Measurements from ENCODE around the gene GSDMA. TPM values are rescaled to one million over a fixed set of nuclear protein-coding genes. Genes with fewer than 3 reads are reported as not detected.

GSDMA gene
- total RNA-seq, 1 experiment from 2014 or later: 0.55 TPM

GRCh38 chr17:39923836-39924690 is 38.7 kb upstream of the GSDMA start:
- Histone ChIP-seq H3K4me2 (no peak overlapping the region), H3K27me3 (ENCODE audit: insufficient read depth, low read depth) (no peaks in the 10 kb centered on the region), H3K4me1 (replicated peaks; ENCODE audit: insufficient read depth) (peaks cover 25% of the 10 kb centered on the region), H3K79me2 (ENCODE audit: low read depth) (peaks cover 25% of the 10 kb centered on the region), H3K27ac (no peak overlapping the region), H2AFZ (no peak overlapping the region), H3K9me3 (ENCODE audit: insufficient read depth, low read depth) (no peaks in the 10 kb centered on the region), H3K4me3 (no peak overlapping the region), H3K36me3 (ENCODE audit: low read depth) (no peaks in the 10 kb centered on the region), H3K9me2 (ENCODE audit: insufficient read depth) (no peaks in the 10 kb centered on the region), H4K20me1 (ENCODE audit: insufficient read depth) (peaks cover 10% of the 10 kb centered on the region; the same call in 1 of the 2 replicates), H3F3A (ENCODE audit: insufficient read depth, low read depth) (peaks cover 12% of the 10 kb centered on the region)
- intact Hi-C loops (cut with micrococcal nuclease; ENCODE audit: unreplicated experiment): loop anchor here (10.0 kb wide), 1 partner anchor 169 kb away; no protein-coding TSS in a partner anchor
- CTCF ChIA-PET: no interaction called here
- DNase-seq: no peak
- POLR2A ChIA-PET (ENCODE audit: unreplicated experiment): interaction anchor here (0.7 kb wide), 1 partner anchor 243 kb away, joined by 3 read pairs; no protein-coding TSS in a partner anchor
- BruUV-seq (replicated peaks): no TSS peak
- no peak for TF ChIP-seq EZH2 (IDR thresholded peaks at IDR 0.05; ENCODE audit: low read depth)
- TF ChIP-seq CTCF (conservative IDR thresholded peaks at IDR 0.05): no peak

GRCh38 chr17:39924691-39925055 is 38.1 kb upstream of the GSDMA start:
- Histone ChIP-seq H3K27ac (no peak overlapping the region), H4K20me1 (ENCODE audit: insufficient read depth) (peaks cover 13% of the 10 kb centered on the region; the same call in 1 of the 2 replicates), H3K27me3 (ENCODE audit: insufficient read depth, low read depth) (no peaks in the 10 kb centered on the region), H2AFZ (no peak overlapping the region), H3K36me3 (ENCODE audit: low read depth) (no peaks in the 10 kb centered on the region), H3K9me2 (ENCODE audit: insufficient read depth) (no peaks in the 10 kb centered on the region), H3F3A (ENCODE audit: insufficient read depth, low read depth) (peaks cover 18% of the 10 kb centered on the region), H3K79me2 (ENCODE audit: low read depth) (peaks cover 25% of the 10 kb centered on the region), H3K4me3 (no peak overlapping the region), H3K4me2 (no peak overlapping the region), H3K9me3 (ENCODE audit: insufficient read depth, low read depth) (no peaks in the 10 kb centered on the region), H3K4me1 (replicated peaks; ENCODE audit: insufficient read depth) (peaks cover 30% of the 10 kb centered on the region)
- BruUV-seq (replicated peaks): no TSS peak
- intact Hi-C loops (cut with micrococcal nuclease; ENCODE audit: unreplicated experiment): loop anchor here (5.0 to 10.0 kb wide), 2 partner anchors 152 to 170 kb away; no protein-coding TSS in a partner anchor
- DNase-seq: no peak
- no peak for TF ChIP-seq CTCF (conservative IDR thresholded peaks at IDR 0.05)
- no peak for TF ChIP-seq EZH2 (IDR thresholded peaks at IDR 0.05; ENCODE audit: low read depth)
- ChIA-PET POLR2A (ENCODE audit: unreplicated experiment) (interaction anchor here (0.7 kb wide), 1 partner anchor 244 kb away, joined by 3 read pairs; no protein-coding TSS in a partner anchor), CTCF (no interaction called here)

GRCh38 chr17:39925282-39926134 is 37.3 kb upstream of the GSDMA start:
- POLR2A ChIA-PET (ENCODE audit: unreplicated experiment): no interaction called here

More at GRCh38 chr17:39925282-39926134, 37.3 kb upstream of the GSDMA start:
- no peaks in the 10 kb centered on the region for H3K9me3 ChIP-seq (ENCODE audit: insufficient read depth, low read depth)
- H4K20me1 ChIP-seq (ENCODE audit: insufficient read depth): peaks cover 14% of the 10 kb centered on the region; the same call in 1 of the 2 replicates
- no peak for TF ChIP-seq CTCF (conservative IDR thresholded peaks at IDR 0.05)
- H3K9me2 ChIP-seq (ENCODE audit: insufficient read depth): no peaks in the 10 kb centered on the region
- peaks cover 25% of the 10 kb centered on the region for H3K79me2 ChIP-seq (ENCODE audit: low read depth)
- DNase-seq: no peak
- intact Hi-C loops (cut with micrococcal nuclease; ENCODE audit: unreplicated experiment): loop anchor here (5.0 to 10.0 kb wide), 2 partner anchors 153 to 171 kb away; no protein-coding TSS in a partner anchor
- H3K4me2 ChIP-seq: peak overlapping the region; percentile 95
- H3K4me3 ChIP-seq: peak overlapping the region; percentile 98; the same call in 1 of the 2 replicates
- H3K4me1 ChIP-seq (replicated peaks; ENCODE audit: insufficient read depth): peaks cover 35% of the 10 kb centered on the region
- no peak overlapping the region for H2AFZ ChIP-seq
- no peaks in the 10 kb centered on the region for H3K36me3 ChIP-seq (ENCODE audit: low read depth)
- no peaks in the 10 kb centered on the region for H3K27me3 ChIP-seq (ENCODE audit: insufficient read depth, low read depth)
- H3K27ac ChIP-seq: no peak overlapping the region
- TSS peak; percentile 15 for BruUV-seq (replicated peaks)
- CTCF ChIA-PET: no interaction called here
- peaks cover 26% of the 10 kb centered on the region for H3F3A ChIP-seq (ENCODE audit: insufficient read depth, low read depth)

Data from PC-9 (cell line).